ENCODE measurements around the gene B3GAT1. TPM values are rescaled to one million over a fixed set of nuclear protein-coding genes. Genes with fewer than 3 reads are reported as not detected.

Gene B3GAT1
- total RNA-seq, 1 donor: not detected

DNA sequence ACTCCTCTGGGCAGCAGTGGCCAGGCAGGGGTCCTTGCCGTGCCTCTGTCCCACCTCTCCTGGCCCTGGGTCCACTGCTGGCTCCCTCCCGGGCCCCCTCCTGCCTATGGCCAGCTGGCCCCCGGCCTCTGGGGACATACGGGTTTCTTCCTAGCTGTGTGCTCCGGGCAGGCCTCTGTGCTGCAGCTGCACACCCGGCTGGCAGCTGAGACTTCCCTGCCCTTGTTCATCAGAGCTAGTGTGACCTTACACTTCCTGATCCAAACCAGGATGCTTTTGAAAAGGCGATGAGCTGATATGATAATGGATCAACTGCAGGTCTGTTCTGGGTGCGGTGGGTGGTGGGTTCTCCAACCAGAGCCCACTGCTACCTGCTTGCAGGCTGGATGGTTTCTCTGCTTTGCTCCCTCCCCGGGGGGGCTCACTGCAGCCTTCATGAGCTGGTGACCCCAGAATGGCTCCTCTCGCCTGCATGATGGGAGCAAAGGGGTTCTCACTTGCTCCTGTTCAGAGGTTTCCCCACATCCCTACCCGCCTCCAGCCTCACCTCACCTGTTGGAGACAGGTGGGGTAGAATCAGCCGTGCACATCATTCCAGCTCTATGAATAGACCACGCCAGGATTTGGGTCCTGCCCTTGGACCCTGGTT is 13.3 kb downstream of the B3GAT1 start:
- Histone ChIP-seq H2AFZ (ENCODE audit: low read length) (no peak overlapping the region), H3K27ac (ENCODE audit: low read depth, low read length) (no peak overlapping the region), H3K36me3 (ENCODE audit: insufficient read depth, low read length) (no peaks in the 10 kb centered on the region), H3K79me2 (ENCODE audit: insufficient read depth, low read length) (no peaks in the 10 kb centered on the region), H3K9me3 (ENCODE audit: low read depth, low read length) (no peaks in the 10 kb centered on the region), H3K4me2 (ENCODE audit: insufficient read depth, low read length) (no peak overlapping the region), H3K4me1 (ENCODE audit: insufficient read depth, low read length) (no peaks in the 10 kb centered on the region), H3K27me3 (ENCODE audit: insufficient read depth, low read length) (no peaks in the 10 kb centered on the region), H4K20me1 (ENCODE audit: insufficient read depth, low read length) (no peaks in the 10 kb centered on the region), H3K4me3 (ENCODE audit: insufficient read depth, low read length) (no peak overlapping the region)
- TF ChIP-seq, protein P1, sequence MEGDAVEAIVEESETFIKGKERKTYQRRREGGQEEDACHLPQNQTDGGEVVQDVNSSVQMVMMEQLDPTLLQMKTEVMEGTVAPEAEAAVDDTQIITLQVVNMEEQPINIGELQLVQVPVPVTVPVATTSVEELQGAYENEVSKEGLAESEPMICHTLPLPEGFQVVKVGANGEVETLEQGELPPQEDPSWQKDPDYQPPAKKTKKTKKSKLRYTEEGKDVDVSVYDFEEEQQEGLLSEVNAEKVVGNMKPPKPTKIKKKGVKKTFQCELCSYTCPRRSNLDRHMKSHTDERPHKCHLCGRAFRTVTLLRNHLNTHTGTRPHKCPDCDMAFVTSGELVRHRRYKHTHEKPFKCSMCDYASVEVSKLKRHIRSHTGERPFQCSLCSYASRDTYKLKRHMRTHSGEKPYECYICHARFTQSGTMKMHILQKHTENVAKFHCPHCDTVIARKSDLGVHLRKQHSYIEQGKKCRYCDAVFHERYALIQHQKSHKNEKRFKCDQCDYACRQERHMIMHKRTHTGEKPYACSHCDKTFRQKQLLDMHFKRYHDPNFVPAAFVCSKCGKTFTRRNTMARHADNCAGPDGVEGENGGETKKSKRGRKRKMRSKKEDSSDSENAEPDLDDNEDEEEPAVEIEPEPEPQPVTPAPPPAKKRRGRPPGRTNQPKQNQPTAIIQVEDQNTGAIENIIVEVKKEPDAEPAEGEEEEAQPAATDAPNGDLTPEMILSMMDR (IDR thresholded peaks at IDR 0.05; ENCODE audit: extremely low read depth, low read depth, low read length): no peak
- no peak for DNase-seq (ENCODE audit: insufficient read length, low spot score, missing footprints)

DNA sequence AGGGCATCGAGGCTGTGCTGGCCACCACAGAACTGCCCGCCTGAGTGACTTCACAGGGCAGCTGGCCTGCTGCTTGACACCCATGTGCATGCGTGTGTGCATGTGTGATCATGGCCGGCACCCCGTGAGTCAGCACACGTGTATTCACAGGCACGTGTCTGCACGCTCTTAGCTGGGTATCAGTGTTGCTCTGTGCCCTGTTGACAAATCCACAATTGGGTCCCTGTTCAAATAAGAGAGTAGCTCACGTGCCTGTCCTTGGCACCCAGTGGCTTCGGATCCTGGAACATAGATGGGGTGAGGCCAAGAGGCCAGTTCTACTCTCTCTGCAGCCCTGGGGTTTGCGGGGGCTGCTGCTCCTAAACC is 14.0 kb downstream of the B3GAT1 start:
- no peak overlapping the region for H3K27ac ChIP-seq (ENCODE audit: low read depth, low read length)
- no peaks in the 10 kb centered on the region for H4K20me1 ChIP-seq (ENCODE audit: insufficient read depth, low read length)
- H3K4me1 ChIP-seq (ENCODE audit: insufficient read depth, low read length): no peaks in the 10 kb centered on the region
- no peaks in the 10 kb centered on the region for H3K9me3 ChIP-seq (ENCODE audit: low read depth, low read length)
- H3K27me3 ChIP-seq (ENCODE audit: insufficient read depth, low read length): no peaks in the 10 kb centered on the region
- H3K36me3 ChIP-seq (ENCODE audit: insufficient read depth, low read length): no peaks in the 10 kb centered on the region
- H3K79me2 ChIP-seq (ENCODE audit: insufficient read depth, low read length): no peaks in the 10 kb centered on the region
- TF ChIP-seq, protein P1 (IDR thresholded peaks at IDR 0.05; ENCODE audit: extremely low read depth, low read depth, low read length): no peak
- H3K4me2 ChIP-seq (ENCODE audit: insufficient read depth, low read length): no peak overlapping the region
- no peak overlapping the region for H2AFZ ChIP-seq (ENCODE audit: low read length)
- no peak for DNase-seq (ENCODE audit: insufficient read length, low spot score, missing footprints)
- no peak overlapping the region for H3K4me3 ChIP-seq (ENCODE audit: insufficient read depth, low read length)

DNA sequence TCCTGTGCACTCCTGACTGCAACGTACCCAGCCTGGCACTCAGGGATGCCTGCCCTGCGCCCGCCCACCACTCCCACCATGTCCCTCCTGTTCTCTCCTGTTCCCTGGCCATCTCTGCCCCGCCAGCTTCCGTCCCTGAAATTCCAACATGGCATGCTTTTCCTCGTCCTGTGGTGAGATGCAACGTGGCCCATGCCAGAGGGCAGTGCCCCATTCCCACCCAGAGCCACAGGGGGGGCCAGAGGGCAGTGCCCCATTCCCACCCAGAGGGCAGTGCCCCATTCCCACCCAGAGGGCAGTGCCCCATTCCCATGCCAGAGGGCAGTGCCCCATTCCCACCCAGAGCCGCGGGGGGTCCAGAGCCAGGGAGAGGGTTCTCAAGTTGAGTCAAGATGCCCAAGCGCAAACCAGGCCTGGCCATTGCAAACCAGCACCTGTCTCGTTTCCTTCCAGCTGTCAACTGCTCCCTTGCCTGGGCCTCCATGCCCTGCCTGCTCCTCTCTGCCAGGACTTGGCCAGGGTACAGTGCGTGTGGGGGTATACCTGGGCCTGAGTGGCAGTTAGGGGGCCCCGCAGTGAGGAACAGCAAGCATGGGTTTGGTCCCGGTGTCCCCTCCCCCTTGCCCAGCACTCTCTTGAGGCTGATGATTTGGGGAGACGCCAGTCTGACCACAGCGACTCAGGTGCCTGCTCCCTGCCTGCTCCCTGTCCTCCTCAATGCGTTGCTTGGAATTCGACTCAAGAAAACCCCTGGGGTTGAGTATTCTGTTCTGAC is 14.6 kb downstream of the B3GAT1 start:
- Histone ChIP-seq H3K4me2 (ENCODE audit: insufficient read depth, low read length) (no peak overlapping the region), H3K36me3 (ENCODE audit: insufficient read depth, low read length) (no peaks in the 10 kb centered on the region), H3K4me1 (ENCODE audit: insufficient read depth, low read length) (no peaks in the 10 kb centered on the region), H3K27ac (ENCODE audit: low read depth, low read length) (no peak overlapping the region), H3K4me3 (ENCODE audit: insufficient read depth, low read length) (no peak overlapping the region), H4K20me1 (ENCODE audit: insufficient read depth, low read length) (no peaks in the 10 kb centered on the region), H3K79me2 (ENCODE audit: insufficient read depth, low read length) (no peaks in the 10 kb centered on the region), H3K27me3 (ENCODE audit: insufficient read depth, low read length) (no peaks in the 10 kb centered on the region), H2AFZ (ENCODE audit: low read length) (no peak overlapping the region), H3K9me3 (ENCODE audit: low read depth, low read length) (no peaks in the 10 kb centered on the region)
- TF ChIP-seq, protein P1 (IDR thresholded peaks at IDR 0.05; ENCODE audit: extremely low read depth, low read depth, low read length): no peak
- no peak for DNase-seq (ENCODE audit: insufficient read length, low spot score, missing footprints)

DNA sequence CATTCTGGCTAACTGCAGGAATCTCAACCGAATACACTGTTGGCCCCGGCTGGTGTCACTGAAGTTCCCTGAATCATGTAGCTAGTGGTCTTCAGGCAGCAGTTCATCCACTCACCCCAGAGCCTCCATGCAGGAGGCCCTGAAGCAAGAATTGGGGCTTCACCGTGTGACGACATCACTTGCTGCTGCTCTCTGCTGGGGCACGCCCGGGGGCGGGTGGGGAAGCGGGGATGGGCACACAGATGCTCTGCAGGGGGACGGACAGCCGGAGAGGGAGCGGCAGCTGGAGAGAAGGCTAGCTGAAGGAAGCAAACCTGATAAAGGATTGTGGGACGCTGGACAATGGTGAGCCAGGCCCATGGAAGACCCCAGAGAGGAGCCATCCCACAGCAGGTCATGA is 17.0 kb downstream of the B3GAT1 start:
- H3K27me3 ChIP-seq (ENCODE audit: insufficient read depth, low read length): no peaks in the 10 kb centered on the region
- TF ChIP-seq, protein P1 (IDR thresholded peaks at IDR 0.05; ENCODE audit: extremely low read depth, low read depth, low read length): no peak
- no peaks in the 10 kb centered on the region for H3K9me3 ChIP-seq (ENCODE audit: low read depth, low read length)
- no peaks in the 10 kb centered on the region for H3K36me3 ChIP-seq (ENCODE audit: insufficient read depth, low read length)
- H4K20me1 ChIP-seq (ENCODE audit: insufficient read depth, low read length): no peaks in the 10 kb centered on the region
- DNase-seq (ENCODE audit: insufficient read length, low spot score, missing footprints): no peak
- no peak overlapping the region for H2AFZ ChIP-seq (ENCODE audit: low read length)
- no peaks in the 10 kb centered on the region for H3K79me2 ChIP-seq (ENCODE audit: insufficient read depth, low read length)
- no peaks in the 10 kb centered on the region for H3K4me1 ChIP-seq (ENCODE audit: insufficient read depth, low read length)
- H3K27ac ChIP-seq (ENCODE audit: low read depth, low read length): no peak overlapping the region
- H3K4me3 ChIP-seq (ENCODE audit: insufficient read depth, low read length): no peak overlapping the region
- H3K4me2 ChIP-seq (ENCODE audit: insufficient read depth, low read length): no peak overlapping the region

Data from osteoblast (primary cell).